Islet of Langerhans (tissue), 1 donor: ENCODE results near the gene NOP58.
"Not testable (repeated sequence)": the region's sequence is repeated elsewhere in the genome, so short reads cannot be mapped to it uniquely, and the experiment has no call there.

Experiments used
- FAIRE-seq: peaks from one replicate; lab custom pipeline; 2011; peaks lifted over from hg19 to GRCh38; lab: Jason Lieb, UNC

NOP58 gene, protein sequence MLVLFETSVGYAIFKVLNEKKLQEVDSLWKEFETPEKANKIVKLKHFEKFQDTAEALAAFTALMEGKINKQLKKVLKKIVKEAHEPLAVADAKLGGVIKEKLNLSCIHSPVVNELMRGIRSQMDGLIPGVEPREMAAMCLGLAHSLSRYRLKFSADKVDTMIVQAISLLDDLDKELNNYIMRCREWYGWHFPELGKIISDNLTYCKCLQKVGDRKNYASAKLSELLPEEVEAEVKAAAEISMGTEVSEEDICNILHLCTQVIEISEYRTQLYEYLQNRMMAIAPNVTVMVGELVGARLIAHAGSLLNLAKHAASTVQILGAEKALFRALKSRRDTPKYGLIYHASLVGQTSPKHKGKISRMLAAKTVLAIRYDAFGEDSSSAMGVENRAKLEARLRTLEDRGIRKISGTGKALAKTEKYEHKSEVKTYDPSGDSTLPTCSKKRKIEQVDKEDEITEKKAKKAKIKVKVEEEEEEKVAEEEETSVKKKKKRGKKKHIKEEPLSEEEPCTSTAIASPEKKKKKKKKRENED

GRCh38 chr2:202265467-202266277, at the start of gene NOP58:
NOP58 (plus strand) TSS chr2:202265763; CDS start chr2:202265942, 179 bp downstream.
- peak; percentile 65 for FAIRE-seq

GRCh38 chr2:202221873-202222272, 43.7 kb upstream of the NOP58 start:
- no peak for FAIRE-seq

GRCh38 chr2:202237787-202238233, 27.8 kb upstream of the NOP58 start:
- FAIRE-seq, result no peak

- peak; percentile 41 for FAIRE-seq
Observed at GRCh38 chr2:202238234-202239197, 27.0 kb upstream of the NOP58 start, which contains the start of gene SUMO1. SUMO1 (minus strand) TSS chr2:202238597; CDS start chr2:202238451, 146 bp downstream.

GRCh38 chr2:202247710-202248109, 17.9 kb upstream of the NOP58 start:
- FAIRE-seq, result not testable (repeated sequence)

DNA sequence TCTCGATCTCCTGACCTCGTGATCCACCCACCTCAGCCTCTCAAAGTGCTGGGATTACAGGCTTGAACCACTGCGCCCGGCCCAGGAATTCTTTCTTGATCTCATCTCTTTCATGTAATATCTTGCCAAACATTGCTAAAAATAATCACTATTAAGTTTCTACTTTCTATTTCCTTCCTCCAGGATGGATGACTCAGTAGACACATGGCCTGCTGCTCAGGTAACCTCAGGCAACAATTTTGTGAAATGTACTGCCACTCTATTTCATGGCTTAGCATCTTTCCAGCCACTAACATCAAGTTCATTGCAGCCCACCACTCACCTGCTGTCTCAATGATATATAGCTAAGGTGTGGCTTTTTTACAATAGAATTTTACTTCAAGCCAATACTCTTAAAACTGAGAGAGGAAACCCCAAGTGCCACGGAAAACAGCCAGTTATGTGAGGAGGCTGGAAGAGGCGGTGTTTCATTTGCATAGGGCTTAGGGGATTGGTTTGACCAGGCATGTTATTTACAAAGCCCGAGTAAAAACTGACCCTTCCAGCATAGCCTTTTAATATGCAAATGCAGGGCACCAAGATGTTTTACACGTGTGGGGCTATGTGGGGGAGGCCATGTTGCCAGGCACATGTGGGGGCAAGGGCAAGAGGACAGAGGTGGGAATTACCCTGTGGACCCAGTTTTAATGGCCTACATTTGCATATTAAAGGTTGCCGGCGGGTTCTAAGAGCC, 15.9 kb upstream of the NOP58 start:
- no peak for FAIRE-seq

DNA sequence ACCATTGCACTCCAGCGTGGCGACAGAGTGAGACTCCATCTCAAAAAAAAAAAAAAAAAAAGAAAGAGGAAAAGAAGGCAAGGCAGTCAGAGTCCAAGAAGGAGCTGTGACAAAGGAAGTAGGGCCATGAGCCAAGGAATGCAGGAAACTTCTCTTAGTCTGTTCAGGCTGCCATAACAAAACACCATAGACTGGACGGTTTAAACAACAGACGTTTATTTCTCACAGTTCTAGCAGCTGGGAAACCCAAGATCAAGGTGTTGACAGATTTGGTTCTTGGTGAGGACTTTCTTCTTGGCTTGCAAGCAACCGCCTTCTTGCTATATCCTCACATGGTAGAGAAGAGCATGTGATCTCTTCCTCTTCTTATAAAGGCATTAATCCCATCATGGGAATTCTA, 14.1 kb upstream of the NOP58 start:
- no peak for FAIRE-seq

- no peak for FAIRE-seq
Observed at GRCh38 chr2:202261531-202261930, 4.0 kb upstream of the NOP58 start.

DNA sequence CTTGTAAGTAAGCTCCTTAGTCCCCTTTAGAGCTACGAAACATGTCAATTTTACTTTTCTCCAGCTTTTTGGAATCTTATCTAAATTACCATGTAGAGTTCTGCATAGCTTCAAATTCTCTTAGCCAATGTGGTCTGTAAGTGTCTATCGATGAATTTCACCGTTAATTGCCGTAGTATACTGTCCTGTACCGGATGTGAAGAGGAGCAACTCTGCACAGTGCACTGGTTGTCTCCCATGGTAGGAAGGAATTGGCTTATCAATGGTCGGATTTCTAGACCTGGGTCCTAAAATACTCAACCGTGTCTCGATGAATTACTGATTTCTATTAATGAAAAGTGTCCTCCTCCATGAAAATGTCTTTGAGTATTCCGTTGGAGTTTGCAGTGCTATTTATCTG, 1.9 kb downstream of the NOP58 start:
- FAIRE-seq, result no peak

DNA sequence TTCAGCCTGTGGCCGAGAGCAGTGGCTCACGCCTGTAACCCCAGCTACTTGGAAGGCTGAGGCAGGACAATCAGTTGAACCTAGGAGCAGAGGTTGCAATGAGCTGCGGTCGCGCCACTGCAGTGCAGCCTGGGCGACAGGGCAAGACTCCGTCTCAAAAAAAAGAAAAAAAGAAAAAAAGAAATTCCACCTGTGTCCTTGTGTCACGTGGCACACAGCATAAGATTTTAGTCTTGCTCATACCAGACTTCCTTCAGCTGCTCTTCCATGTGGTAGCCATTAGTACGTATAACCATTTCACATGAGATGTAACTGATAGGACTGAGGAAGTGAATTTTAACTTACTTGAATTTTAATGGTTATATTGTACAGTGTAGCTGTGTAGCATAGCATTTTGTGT, 4.0 kb downstream of the NOP58 start:
- FAIRE-seq, result no peak

DNA sequence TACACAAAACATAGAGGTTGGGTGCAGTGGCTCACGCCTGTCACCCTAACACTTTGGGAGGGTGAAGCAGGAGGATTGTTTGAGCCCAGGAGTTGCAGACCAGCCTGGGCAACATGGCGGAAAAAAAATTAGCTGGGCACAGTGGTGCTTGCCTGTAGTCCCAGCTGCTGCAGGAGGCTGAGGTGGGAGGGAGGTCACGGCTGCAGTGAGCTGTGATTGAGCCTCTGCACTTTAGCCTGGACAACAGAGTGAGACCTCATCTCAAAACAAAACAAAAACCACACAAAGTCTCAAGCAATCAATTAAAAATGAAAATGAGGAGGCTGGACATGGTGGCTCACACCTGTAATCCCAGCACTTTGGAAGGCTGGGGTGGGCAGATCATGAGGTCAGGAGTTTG, 4.9 kb downstream of the NOP58 start:
- no peak for FAIRE-seq

- not testable (repeated sequence) for FAIRE-seq
Observed at GRCh38 chr2:202276078-202276720, 10.6 kb downstream of the NOP58 start.

DNA sequence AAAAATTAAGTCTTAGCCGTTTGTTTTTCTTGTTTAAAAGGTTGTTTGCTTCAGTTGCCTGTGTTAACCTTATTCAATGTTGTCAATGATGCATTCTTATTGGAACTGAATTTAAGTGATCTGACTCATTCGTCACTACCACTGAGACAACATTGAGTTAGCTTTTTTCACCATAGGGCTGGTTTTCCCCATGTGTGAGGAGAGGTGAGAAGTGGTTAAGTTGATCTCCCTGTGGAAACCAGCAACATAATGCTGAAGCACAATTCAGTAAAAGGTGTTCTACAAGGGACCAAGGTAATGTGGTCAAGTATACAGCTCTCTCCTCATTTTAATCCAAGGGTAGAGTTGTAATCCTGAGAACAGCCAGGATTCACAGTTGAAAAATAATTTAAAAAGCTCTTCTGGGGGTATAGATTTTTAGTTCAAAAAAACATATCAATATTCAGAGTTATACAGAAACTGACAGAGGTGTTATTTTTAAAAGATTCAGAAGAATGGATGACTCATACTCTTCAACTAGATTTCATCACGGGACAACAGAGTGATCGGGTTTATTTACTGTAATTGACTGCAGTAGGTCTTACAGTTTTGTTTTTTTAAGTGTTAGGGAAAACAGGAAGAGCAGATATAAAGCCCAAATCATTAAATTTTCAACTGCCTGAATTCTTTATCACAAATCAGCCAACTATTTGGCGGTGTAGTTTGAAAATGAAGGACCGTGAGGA, 12.6 kb downstream of the NOP58 start:
- peak; percentile 17 for FAIRE-seq

DNA sequence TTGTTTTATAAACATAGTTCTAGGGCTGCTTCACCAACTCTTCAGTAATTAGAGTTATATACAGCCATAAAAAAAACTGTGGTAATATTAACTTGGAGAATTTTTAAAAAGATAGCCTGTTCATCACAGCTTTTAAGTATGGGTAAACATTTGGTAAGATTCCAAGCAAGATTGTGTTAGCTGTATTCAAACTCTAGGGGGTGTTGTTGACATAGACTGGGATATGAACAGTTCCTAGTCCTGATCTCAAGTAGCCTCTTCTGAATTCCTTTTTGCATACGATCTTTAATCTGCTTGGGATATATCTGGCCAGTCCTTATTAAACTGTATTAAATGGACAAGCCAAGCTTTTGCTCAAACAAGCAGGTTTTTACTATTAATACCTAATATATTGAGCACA, 13.4 kb downstream of the NOP58 start:
- peak; percentile 69 for FAIRE-seq

DNA sequence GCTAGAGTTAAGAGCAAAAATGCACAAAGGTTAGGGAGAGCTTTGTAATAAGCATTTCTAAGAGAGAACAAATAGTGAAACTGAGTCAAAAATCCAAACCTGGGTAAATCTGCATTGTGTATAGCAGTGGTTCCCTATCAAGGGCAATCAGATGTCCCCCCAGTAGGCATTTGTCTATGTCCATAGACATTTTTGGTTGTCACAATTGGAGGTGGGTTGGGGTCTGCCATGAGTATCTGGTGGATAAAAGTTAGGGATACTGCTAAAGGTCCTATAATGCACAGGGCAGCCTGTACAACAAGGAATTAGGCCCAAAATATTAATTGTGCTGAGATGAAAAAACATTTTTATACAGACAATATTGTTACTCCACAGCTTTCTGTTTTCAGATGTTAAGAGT, 21.0 kb downstream of the NOP58 start:
- FAIRE-seq, result no peak

GRCh38 chr2:202289394-202290204, 24.0 kb downstream of the NOP58 start:
- FAIRE-seq, result no peak

GRCh38 chr2:202290316-202290715, 24.8 kb downstream of the NOP58 start:
- FAIRE-seq, result no peak

DNA sequence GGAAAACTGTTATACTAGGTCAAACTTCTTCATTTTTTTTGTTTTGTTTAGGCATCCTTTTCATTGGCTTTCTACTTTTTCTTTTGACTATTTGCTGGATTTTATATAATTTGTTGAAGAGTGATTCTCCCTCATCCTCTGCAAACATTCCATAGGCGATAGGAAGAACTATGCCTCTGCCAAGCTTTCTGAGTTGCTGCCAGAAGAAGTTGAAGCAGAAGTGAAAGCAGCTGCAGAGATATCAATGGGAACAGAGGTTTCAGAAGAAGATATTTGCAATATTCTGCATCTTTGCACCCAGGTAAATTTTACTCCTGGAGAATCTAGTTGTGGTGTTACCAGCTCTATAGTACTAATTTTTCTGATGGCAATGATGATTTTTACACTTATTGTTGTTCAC, 25.4 kb downstream of the NOP58 start:
- FAIRE-seq, result no peak

- FAIRE-seq, result no peak
Observed at GRCh38 chr2:202299712-202300111, 34.1 kb downstream of the NOP58 start.
